ENCODE measurements around the gene PTCHD4.

DNA sequence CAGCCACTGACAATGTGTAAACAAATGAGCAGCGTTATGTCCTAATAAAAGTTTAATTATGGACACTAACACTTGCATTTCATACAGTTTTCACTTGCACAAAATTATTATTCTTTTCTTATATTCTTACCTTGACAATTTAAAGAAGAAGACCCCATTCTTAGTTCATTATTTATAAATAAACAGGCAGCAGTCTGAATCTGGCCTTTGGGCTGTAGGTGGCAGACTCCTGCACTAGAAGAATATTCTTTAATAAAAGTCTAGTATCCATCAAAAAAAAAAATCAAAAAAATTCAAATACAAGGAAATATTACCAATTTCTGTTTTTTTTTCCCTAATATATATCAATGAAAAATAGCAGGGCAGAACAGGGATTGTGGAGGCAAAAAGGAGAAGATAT lies 24.8 kb downstream of the PTCHD4 start:
- TF ChIP-seq, protein P1, sequence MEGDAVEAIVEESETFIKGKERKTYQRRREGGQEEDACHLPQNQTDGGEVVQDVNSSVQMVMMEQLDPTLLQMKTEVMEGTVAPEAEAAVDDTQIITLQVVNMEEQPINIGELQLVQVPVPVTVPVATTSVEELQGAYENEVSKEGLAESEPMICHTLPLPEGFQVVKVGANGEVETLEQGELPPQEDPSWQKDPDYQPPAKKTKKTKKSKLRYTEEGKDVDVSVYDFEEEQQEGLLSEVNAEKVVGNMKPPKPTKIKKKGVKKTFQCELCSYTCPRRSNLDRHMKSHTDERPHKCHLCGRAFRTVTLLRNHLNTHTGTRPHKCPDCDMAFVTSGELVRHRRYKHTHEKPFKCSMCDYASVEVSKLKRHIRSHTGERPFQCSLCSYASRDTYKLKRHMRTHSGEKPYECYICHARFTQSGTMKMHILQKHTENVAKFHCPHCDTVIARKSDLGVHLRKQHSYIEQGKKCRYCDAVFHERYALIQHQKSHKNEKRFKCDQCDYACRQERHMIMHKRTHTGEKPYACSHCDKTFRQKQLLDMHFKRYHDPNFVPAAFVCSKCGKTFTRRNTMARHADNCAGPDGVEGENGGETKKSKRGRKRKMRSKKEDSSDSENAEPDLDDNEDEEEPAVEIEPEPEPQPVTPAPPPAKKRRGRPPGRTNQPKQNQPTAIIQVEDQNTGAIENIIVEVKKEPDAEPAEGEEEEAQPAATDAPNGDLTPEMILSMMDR (IDR thresholded peaks at IDR 0.05; ENCODE audit: borderline replicate concordance, extremely low read depth, low read length, poor library complexity, severe bottlenecking): no peak
- TF ChIP-seq EZH2 (IDR thresholded peaks at IDR 0.05; ENCODE audit: borderline replicate concordance, low read depth, low read length, severe bottlenecking): no peak
